OCI-LY1 (cell line): ENCODE results near the gene NPAS1.

Source experiments
- H2AFZ ChIP-seq: fragments of 200-600 bp; sonication (generic), shearing (Covaris generic); 2 replicates; pipeline ENCODE4 v1.6.0; 2014; ENCODE audit warnings: antibody characterized with exemption, mild to moderate bottlenecking, low read length
- H3F3A ChIP-seq: fragments of 200-600 bp; sonication (generic), shearing (Covaris generic); 2 replicates; pipeline ENCODE4 v1.6.0; 2014; ENCODE audit warnings: mild to moderate bottlenecking, antibody characterized with exemption, low read length, moderate library complexity; ENCODE audit not compliant: insufficient read depth
- H3K27ac ChIP-seq: fragments of 200-600 bp; sonication (generic); 2 replicates; pipeline ENCODE4 v1.5.1; 2014; ENCODE audit warnings: low read length, mixed run types, mild to moderate bottlenecking, low read depth; ENCODE audit not compliant: poor library complexity, severe bottlenecking
- H3K27me3 ChIP-seq: fragments of 200-600 bp; sonication (generic); 2 replicates; pipeline ENCODE4 v1.6.0; 2014; ENCODE audit warnings: antibody characterized with exemption, mild to moderate bottlenecking, low read length, moderate library complexity; ENCODE audit not compliant: insufficient read depth
- H3K36me3 ChIP-seq: fragments of 200-600 bp; sonication (generic); 2 replicates; pipeline ENCODE4 v1.6.1; 2014; ENCODE audit warnings: mild to moderate bottlenecking, antibody characterized with exemption, low read length, moderate library complexity, mixed read lengths; ENCODE audit not compliant: insufficient read depth
- H3K4me1 ChIP-seq: fragments of 200-600 bp; sonication (generic); 2 replicates; pipeline ENCODE4 v1.5.1; 2014; ENCODE audit warnings: mild to moderate bottlenecking, low read length, moderate library complexity; ENCODE audit not compliant: insufficient read depth, severe bottlenecking
- H3K4me2 ChIP-seq: fragments of 200-600 bp; sonication (generic), shearing (Covaris generic); 2 replicates; pipeline ENCODE4 v1.6.1; 2014; ENCODE audit warnings: low read length
- H3K4me3 ChIP-seq: fragments of 200-600 bp; sonication (generic); 2 replicates; pipeline ENCODE4 v1.5.1; 2014; ENCODE audit warnings: low read length, low read depth, mild to moderate bottlenecking, mixed read lengths; ENCODE audit not compliant: poor library complexity, severe bottlenecking
- H3K79me2 ChIP-seq: fragments of 200-600 bp; shearing (Covaris generic); 2 replicates; pipeline ENCODE4 v1.6.1; 2016; ENCODE audit warnings: mixed run types, low read length, mixed read lengths; ENCODE audit not compliant: insufficient read depth
- H3K9ac ChIP-seq: fragments of 200-600 bp; sonication (generic), shearing (Covaris generic); 2 replicates; pipeline ENCODE4 v1.6.1; 2014; ENCODE audit warnings: mild to moderate bottlenecking, low read length, mixed read lengths
- H3K9me2 ChIP-seq: fragments of 200-600 bp; sonication (generic), shearing (Covaris generic); 2 replicates; pipeline ENCODE4 v1.6.1; 2014; ENCODE audit warnings: low read depth, mild to moderate bottlenecking, low read length, mixed read lengths
- H3K9me3 ChIP-seq: fragments of 200-600 bp; shearing (Covaris generic); 2 replicates; pipeline ENCODE4 v1.6.1; 2014; ENCODE audit warnings: low read length, mixed read lengths
- H4K20me1 ChIP-seq: fragments of 200-600 bp; sonication (generic), shearing (Covaris generic); 2 replicates; pipeline ENCODE4 v1.6.0; 2016; ENCODE audit warnings: mild to moderate bottlenecking, low read length; ENCODE audit not compliant: insufficient read depth
- EZH2 ChIP-seq: fragments of 200-600 bp; sonication (generic), shearing (Covaris generic); IDR thresholded peaks from 2 replicates; pipeline ENCODE4 v1.8.0; 2017; ENCODE audit warnings: borderline replicate concordance, mixed run types, mild to moderate bottlenecking, antibody characterized with exemption, low read length, moderate library complexity, mixed read lengths
- TF ChIP-seq, protein P1 (sequence below): fragments of 200-600 bp; sonication (generic), shearing (Covaris generic); IDR thresholded peaks from 2 replicates; pipeline ENCODE4 v1.5.1; 2017; ENCODE audit warnings: mild to moderate bottlenecking, antibody characterized with exemption, low read length, moderate library complexity, mixed read lengths

The NPAS1 gene

DNA sequence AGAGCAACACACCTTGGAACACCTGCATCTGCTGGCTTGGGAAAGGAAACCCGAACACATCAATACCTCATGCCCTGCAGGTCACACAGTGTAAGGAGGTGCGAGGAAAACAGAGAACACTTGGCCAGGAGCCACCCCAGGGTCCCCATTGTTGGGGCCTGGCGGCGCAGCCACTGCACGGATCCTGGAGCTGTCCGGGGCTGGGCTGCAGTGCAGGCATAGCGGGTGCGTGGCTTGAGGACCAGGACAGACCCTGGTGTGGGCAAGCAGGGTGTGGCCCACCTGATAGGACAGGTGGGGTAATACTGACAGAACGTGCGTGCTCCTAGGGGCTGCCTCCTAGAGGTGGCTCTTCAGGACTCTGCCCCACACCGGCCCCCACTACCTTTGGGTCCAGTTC lies 45.6 kb downstream of the NPAS1 start:
- Histone ChIP-seq H3K9ac (no peak overlapping the region), H3K4me2 (no peak overlapping the region), H4K20me1 (no peaks in the 10 kb centered on the region), H3K9me2 (no peaks in the 10 kb centered on the region), H3K4me3 (no peak overlapping the region), H3K27me3 (no peaks in the 10 kb centered on the region), H3F3A (no peaks in the 10 kb centered on the region), H3K9me3 (no peaks in the 10 kb centered on the region), H3K79me2 (no peaks in the 10 kb centered on the region), H2AFZ (no peak overlapping the region), H3K36me3 (peaks cover 61% of the 10 kb centered on the region), H3K27ac (no peak overlapping the region), H3K4me1 (no peaks in the 10 kb centered on the region)
- TF ChIP-seq, protein P1, sequence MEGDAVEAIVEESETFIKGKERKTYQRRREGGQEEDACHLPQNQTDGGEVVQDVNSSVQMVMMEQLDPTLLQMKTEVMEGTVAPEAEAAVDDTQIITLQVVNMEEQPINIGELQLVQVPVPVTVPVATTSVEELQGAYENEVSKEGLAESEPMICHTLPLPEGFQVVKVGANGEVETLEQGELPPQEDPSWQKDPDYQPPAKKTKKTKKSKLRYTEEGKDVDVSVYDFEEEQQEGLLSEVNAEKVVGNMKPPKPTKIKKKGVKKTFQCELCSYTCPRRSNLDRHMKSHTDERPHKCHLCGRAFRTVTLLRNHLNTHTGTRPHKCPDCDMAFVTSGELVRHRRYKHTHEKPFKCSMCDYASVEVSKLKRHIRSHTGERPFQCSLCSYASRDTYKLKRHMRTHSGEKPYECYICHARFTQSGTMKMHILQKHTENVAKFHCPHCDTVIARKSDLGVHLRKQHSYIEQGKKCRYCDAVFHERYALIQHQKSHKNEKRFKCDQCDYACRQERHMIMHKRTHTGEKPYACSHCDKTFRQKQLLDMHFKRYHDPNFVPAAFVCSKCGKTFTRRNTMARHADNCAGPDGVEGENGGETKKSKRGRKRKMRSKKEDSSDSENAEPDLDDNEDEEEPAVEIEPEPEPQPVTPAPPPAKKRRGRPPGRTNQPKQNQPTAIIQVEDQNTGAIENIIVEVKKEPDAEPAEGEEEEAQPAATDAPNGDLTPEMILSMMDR: no peak
- TF ChIP-seq EZH2: no peak

DNA sequence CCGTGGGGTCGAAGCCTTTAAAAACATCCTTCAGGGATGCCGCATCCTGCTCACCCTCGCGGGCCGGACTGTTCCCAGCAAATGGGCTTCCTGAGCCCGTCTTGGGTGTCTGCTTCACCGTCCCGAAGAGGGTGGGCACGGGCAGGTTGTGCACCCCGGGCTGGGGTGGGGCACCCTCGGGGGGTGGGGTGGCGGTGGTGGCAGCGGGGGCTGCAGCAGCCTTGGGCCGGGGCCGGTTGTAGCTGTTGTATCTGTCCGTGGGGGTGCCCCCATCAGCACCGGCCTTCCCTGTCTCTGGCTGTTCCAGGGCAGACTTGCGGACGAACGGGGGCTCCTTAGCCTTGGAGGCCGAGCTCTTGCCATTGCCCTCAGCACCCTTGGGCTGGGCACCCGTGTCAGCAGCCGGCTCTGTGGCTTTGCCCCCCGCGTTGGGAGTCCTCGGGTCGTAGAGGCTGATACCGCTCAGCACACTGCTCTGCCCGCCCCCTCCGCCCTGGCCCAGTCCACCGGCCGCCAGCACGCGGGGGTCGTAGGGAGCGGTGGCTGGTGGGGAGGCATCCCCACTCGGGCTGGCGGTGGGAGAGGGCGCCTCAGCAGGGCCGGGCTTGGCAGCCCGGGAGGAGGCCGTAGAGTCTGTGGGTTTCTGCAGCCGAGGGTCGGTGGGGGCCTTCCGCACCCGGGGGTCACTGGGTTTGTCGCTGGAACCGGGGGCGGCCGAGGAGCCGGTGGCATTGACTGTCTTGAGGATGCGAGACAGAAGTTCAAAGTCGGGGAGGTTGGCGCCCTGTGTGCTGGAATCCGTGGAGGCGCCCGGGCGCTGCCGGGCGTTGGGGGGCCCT lies 47.0 kb downstream of the NPAS1 start:
- Histone ChIP-seq H4K20me1 (no peaks in the 10 kb centered on the region), H2AFZ (no peak overlapping the region), H3K36me3 (peaks cover 75% of the 10 kb centered on the region)

DNA sequence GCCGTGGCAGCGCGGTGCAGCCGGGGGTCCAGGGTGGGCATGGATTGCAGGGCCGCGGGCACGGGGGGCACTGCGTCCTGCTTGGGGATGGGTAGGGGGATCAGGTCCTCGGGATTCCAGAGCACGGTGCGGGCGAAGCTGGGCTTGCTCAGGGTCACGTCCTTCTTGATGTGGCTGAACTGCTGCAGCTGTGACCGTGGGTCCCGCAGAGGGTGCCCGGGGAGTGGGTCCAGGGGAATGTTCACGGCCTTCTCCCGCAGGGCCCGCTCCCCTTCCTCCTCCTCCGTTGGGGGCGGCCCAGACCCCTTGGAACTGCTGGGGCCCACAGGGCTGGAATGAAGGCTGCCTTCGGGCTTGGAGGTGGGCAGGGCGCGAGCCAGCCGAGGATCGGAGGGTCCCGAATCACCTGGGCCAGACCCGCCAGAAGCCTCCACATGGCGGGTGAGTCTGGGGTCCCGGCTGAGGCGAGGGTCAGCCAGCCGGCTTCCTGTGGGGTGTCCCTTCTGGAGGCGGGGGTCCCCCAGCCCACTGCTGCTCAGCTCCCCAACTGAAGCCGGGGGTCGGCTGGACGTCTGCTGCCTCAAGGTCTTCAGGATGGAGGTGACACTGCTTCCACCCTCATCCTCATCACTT lies 47.7 kb downstream of the NPAS1 start:
- no peaks in the 10 kb centered on the region for H3K4me1 ChIP-seq
- no peaks in the 10 kb centered on the region for H3K27me3 ChIP-seq
- H2AFZ ChIP-seq: no peak overlapping the region
- H4K20me1 ChIP-seq: no peaks in the 10 kb centered on the region
- H3K79me2 ChIP-seq: no peaks in the 10 kb centered on the region
- H3F3A ChIP-seq: no peaks in the 10 kb centered on the region
- no peak for TF ChIP-seq EZH2
- TF ChIP-seq, protein P1: no peak
- no peaks in the 10 kb centered on the region for H3K9me3 ChIP-seq
- no peaks in the 10 kb centered on the region for H3K9me2 ChIP-seq
- H3K36me3 ChIP-seq: peaks cover 81% of the 10 kb centered on the region
- no peak overlapping the region for H3K4me3 ChIP-seq
- no peak overlapping the region for H3K9ac ChIP-seq
- H3K27ac ChIP-seq: no peak overlapping the region
- no peak overlapping the region for H3K4me2 ChIP-seq

More for the DNA sequence above, 47.0 kb downstream of the NPAS1 start:
- Histone ChIP-seq H3K27me3 (no peaks in the 10 kb centered on the region), H3K27ac (no peak overlapping the region), H3K4me3 (no peak overlapping the region), H3K4me2 (no peak overlapping the region), H3F3A (no peaks in the 10 kb centered on the region), H3K9me3 (no peaks in the 10 kb centered on the region), H3K9ac (no peak overlapping the region), H3K9me2 (no peaks in the 10 kb centered on the region), H3K4me1 (no peaks in the 10 kb centered on the region), H3K79me2 (no peaks in the 10 kb centered on the region)
- no peak for TF ChIP-seq EZH2
- TF ChIP-seq, protein P1: no peak
